ENCODE measurements around the gene MYO7B.

DNA sequence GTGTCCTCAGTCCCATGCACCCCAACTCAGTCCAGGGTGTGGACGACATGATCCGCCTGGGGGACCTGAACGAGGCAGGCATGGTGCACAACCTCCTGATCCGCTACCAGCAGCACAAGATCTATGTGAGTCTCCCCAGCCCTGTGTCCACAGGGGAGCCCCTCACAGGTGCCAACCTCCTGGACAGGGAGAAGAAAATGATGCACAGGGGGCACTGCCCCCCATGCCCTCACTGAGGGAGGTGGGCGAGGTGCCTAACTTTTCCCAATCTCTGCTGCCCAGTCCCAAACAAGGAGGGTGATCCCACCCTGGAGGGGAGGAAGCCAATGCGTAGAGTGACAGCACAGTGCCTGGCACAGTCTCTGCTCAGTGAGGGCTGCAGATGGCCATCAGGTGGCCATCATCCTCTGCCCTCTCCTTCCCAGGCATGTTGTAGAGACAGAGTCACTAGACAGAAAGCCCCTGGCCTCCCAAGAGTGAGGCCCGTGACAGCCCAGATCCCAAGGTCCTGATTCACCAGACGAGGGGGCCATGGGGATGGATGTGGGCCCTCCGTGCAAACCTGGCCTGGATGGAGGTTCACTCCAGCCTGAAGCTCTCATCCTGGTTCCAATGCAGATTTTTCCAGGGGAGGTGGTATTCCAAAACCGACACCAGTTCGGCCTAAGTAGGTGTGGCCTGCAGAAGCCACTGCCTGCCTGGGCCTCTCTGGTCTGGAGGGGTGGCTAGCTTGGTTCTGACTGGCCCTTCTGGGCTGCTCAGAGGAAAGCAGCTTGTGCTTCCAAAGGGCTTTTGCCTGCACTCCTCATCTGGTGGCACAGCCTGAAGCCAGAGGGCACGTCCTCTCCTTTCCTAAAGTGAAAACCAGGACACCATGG, 30.0 kb downstream of the MYO7B start:
- TF ChIP-seq, protein P1, sequence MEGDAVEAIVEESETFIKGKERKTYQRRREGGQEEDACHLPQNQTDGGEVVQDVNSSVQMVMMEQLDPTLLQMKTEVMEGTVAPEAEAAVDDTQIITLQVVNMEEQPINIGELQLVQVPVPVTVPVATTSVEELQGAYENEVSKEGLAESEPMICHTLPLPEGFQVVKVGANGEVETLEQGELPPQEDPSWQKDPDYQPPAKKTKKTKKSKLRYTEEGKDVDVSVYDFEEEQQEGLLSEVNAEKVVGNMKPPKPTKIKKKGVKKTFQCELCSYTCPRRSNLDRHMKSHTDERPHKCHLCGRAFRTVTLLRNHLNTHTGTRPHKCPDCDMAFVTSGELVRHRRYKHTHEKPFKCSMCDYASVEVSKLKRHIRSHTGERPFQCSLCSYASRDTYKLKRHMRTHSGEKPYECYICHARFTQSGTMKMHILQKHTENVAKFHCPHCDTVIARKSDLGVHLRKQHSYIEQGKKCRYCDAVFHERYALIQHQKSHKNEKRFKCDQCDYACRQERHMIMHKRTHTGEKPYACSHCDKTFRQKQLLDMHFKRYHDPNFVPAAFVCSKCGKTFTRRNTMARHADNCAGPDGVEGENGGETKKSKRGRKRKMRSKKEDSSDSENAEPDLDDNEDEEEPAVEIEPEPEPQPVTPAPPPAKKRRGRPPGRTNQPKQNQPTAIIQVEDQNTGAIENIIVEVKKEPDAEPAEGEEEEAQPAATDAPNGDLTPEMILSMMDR (IDR thresholded peaks at IDR 0.05), result no peak
- TF ChIP-seq POLR2A (IDR thresholded peaks at IDR 0.05), result no peak

Measured in upper lobe of left lung (tissue), 4 donors.